DMS 273 (cell line): ENCODE results near the gene FLRT1.

ENCODE experiments used
- DNase-seq: peaks from one replicate; lab custom pipeline; 2025; ENCODE audit not compliant: unreplicated experiment; lab: John Stamatoyannopoulos, UW

The FLRT1 gene

DNA sequence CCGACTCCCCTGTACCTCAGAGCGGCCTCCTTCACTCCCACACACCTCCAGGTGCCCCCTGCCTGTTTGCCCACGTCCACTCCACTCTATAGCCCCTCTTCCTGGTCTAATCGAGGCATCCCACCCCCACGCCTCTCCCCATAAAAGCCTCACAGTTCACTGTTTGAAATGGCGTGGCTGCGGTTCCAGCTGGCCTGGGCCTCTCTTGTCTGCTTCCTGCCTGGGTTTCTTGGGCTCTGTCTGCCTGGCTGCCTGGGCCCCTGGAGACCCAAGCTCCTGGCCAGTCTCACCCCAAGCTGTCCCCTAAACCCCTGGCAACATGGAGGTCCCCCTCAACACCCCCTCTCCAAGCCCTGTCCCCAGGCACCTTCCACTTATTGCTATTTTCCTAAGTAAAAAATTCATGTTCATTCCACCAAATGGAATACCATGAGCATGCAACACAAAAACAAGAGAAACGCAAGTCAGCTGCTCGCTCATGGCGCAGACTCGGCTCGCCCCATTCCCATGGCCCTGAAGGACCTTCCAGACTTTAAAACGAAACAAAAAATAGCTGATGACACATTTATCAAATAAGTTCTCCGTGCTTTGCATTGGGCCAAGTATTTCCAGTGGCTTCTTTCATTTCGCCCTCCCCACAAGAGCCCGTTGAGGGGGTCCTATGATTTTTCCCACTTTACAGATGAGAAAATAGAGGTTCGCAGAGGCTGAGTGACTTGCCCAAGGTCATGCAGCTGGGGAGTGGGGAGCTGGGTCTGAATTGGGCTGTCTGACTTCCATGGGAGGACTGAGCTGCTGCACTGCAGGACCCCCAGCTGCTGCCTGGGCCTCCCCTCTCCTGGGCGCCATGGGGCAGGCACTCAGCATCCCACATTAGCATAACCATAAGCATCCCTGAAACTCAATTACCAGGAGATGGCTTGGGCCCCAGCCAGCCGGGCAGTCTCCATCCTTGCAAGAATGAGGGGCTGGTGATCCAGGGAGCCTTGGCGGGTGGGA lies 11.7 kb upstream of the FLRT1 start:
- DNase-seq, result no peak

GRCh38 chr11:64025205-64025604 lies 10.5 kb upstream of the FLRT1 start:
- peak; percentile 36 for DNase-seq

DNA sequence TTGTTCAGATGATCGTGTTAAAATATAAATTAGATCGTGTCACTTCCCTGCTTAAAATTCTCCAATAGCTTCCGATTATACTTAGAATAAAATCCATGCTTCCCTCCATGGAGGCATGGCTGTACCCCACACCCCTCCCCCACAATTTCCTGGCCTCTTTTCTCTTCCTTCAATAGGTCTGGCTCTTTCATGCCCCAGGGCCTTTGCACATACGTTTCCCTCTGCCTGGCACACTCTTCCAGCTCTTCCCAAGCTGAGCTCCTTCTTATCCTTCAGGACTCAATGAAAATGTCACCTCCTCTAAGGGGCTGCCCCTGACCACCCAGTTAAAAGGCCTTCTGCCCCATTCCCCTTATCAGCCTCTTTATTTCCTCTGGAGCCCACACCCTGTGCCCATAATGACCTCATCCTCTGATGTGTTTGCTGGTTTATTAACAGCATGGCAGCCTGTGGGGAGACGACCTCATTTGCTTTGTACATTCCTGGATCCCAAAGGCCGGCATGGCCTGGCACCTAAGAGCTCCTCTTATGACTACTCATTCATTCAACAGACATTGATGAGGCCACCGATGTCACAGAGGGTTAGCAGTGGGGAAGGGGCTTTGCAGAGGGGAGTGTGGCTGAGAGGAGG lies 9.0 kb upstream of the FLRT1 start:
- DNase-seq, result no peak

GRCh38 chr11:64027651-64028397 lies 7.9 kb upstream of the FLRT1 start:
- DNase-seq, result no peak

DNA sequence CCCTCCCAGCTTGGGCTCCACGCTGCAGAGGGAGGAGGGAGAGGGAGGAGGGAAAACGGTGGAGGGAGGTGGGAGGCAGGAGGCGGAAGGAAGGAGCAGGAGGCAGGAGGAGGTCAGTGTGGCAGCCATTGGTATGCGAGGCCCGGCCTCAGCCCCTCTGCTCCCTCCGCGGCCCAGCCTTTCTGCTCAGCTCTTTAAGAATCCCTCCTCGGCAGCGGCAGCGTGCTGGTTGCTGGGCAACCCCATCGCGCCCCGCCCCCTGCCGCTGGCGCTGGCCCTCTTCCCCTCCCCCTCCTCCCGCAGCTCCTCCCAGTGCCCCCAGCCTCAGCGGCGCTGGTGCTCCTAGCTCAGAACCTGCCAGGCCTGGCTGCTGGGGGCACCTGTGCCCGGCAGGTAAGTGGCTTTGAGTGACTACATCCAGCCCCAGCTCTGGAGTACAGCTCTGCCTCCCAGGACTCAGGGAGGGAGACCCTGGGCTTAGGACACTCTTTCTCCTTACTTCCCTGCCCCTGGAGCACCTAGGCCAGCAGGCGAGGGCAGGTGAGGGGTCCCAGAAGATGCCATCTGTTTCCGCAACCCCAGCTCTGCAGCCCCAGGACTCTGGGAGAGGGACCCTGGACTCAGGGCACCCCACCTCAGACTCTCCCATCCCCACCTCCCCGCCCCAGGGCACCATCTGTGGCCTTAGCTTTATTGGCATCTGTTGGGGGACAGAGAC lies 7.2 kb upstream of the FLRT1 start:
- peak; percentile 32 for DNase-seq

- no peak for DNase-seq
Observed at GRCh38 chr11:64029773-64030172, 6.0 kb upstream of the FLRT1 start.

DNA sequence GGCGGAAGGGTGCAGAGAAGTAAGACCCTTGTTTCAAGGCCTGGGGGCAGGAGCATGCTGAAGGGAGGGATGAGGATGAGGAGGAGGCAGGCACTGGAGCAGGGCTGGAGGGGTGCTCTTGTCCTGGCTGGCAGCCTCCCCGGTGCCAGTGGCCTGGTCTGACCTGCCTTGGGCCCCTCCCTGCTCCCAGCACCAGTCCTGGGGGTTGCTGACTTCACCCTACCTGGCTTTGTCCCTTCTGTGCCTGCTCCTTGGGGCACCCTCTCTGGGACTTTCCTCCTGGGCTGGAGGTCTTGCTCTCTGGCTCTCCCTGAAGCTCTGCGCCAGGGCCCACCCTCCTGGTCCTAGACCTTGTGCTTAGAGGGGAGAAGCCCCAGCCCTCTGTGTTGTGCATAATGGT lies 4.7 kb upstream of the FLRT1 start:
- no peak for DNase-seq

DNA sequence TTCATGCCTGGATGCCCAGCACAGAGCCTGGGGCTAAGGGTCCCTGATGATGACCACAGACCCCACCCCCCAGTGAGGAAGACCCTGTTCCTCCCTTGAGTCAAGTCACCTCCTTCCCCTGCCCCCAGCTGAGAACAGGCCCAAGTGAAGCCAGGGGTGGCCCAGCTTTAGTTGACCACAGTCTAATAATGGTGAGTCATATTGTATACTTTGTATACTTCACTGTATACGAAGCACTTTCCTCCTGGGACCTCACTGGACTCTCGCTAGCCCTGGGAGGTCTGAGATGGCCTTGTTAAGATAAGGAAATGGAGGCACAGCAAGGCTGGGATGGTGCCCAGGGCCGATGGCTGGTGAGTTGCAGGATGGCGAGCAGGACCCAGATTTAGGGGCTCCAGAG lies 3.7 kb upstream of the FLRT1 start:
- no peak for DNase-seq

DNA sequence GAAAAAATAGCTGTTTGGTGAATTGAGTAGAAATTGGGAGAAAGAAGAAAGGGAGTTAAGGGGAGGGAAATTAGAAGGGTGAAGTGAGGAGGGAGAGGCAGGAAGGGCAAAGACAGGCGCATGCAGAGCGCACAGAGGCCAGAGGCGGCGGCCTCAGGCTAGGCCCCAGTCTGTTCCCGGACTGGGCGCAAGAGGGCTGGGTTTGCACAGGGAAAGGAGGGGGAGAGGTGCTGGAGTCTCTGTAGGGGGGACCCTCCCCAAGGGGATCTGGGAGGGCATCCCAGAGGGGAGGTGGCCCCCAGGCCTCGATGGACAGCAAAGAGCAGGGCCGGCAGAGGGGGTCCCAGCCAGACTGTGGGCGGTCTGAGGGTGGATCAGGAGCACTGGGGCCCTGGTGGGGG lies 1.3 kb upstream of the FLRT1 start:
- DNase-seq, result no peak

DNA sequence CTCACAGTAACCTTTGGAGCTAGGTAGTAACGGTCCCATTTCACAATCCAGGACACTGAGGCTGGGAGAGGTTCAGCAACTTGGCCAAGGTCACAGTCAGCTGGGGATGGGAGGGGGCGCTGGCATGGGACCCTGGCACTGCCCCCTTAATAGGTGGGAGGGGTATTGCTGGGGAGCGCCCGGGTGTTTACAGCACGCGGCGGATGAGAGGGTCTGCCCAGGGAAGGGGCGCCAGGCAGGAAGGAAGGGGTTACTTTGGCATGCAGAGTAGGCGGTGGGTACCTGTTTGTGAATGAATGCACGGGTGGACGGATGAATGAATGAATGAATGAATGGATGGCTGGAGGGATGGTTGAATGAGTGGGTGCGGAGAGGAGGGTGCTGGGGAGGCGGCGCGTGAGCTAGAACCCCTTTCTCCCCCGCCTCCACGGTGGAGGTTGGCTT lies 628 bp upstream of the FLRT1 start:
- DNase-seq, result no peak

DNA sequence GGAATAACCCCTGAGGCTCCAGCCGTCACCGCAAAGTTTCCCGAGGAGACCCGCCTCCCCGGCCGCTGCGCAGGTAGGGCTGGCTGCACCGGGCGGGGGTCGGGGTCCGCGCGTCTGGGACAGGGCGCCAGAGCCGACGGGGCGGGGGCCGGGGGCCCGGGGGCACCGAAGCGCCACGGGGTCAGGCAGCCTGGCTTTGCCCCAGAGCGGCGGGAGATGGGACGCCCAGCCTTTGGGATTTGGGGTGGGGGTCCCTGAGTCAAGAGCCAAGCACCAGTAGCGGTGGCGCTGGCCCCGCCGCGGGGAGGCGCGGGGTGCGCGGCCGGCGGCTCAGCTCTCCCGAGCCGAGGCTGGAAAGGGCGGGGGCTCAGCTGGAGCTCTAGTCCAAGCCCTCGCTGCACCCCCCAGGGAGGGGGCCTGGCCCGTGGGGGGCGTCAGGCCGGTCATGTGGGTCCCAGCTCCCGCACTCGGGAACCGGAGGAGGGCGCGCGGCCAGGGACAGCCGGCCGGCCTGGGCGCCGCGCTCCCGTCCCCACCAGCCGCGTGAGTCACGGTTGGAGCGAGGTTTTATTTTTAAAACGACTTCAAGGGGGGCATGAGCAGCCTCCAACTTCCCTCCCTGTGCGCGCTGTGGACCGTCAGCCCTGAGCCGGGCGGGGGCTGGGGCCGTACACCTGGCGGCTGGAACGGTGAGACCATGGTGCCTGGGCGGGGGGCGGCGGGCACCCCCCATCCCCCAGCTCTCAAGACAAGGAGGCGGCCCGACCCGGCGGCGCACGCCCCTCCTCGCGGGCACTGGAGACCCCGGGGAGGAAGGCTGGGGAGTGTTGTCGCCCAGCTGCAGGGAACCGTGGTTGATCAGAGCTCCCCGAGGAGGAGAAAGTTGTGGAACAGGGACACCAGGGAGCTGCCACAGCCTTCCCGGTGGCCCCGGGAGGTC lies 626 bp downstream of the FLRT1 start:
- peak; percentile 65 for DNase-seq

DNA sequence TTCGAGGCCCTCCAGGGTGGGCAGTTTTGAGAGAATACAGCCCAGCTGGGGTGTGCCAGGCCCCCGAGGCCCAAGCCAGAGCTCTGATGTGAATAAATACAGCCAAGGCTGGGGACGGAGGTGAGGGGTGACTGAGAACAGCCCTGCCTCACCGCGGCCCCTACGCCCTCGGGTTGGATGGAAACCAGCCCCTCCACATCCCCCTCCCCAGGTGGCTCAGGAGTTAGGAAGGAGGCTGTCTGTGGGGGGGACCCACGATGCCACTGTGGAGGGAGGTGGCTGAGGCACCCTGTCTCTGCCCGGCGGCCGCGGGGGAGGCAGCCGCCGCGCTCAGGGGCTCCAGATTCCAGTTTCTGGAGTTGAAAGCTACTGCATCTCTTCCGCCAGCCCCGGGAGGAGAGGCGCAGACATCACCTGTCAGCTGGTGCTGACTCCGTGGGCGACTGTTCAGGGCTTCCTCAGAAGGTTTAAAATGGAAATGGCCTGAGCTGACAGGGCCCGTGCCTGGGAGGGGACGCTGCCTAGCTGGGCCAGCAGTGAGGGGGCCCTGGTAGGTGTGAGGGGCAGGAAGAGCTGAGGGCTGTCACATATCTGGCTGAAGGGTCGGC lies 1.4 kb downstream of the FLRT1 start:
- peak; percentile 44 for DNase-seq

DNA sequence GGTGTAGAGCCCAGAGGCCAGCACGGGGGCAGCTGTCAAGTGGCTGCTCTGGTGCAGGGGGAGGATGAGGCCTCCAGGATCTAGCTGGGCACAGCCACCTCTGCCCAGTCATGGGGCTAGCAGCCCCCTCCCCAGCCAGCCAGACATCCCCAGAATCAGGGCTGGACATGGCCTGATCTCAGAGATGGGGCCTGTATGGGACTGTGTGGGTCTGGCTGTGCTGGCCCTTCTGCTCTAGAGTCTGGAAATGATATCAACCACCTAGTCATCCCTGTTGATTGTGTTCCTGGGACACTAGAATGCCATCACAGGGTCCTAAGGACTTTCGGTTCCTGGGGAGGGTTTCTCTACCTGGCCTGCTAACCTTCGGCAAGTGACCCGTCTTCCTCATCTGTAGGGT lies 2.8 kb downstream of the FLRT1 start:
- no peak for DNase-seq

DNA sequence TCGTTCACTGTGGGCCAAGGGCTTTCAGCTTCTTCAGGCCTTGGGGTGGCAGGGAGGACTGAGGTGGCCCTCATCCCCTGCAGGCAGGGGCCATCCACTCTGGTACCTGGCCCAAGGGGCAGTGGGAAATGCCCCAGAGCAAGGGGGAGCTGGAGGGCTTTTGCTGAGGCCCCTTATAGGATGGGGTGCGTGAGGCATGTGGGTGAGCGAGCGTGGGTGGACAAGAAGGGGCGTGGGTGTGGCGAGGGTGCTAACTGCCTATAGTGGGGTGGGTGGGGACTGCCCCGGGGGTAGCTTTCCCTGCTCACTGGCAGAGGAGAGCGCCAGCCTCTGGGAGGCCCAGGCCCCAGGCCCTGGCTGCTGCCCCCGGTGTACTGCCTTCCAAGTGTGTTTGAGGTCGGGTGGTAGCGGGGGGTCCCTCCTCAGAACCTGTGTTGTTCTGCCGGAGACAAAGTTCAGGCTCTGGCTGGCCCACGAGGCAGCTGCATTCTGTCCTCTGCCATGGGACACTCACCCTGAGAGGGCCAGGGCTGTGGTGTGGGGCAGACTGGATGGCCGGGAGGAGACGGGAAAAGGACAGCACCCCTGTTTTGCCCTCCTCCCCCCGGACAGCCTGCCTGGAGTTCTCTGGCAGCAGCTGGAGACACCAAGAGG lies 3.4 kb downstream of the FLRT1 start:
- no peak for DNase-seq

DNA sequence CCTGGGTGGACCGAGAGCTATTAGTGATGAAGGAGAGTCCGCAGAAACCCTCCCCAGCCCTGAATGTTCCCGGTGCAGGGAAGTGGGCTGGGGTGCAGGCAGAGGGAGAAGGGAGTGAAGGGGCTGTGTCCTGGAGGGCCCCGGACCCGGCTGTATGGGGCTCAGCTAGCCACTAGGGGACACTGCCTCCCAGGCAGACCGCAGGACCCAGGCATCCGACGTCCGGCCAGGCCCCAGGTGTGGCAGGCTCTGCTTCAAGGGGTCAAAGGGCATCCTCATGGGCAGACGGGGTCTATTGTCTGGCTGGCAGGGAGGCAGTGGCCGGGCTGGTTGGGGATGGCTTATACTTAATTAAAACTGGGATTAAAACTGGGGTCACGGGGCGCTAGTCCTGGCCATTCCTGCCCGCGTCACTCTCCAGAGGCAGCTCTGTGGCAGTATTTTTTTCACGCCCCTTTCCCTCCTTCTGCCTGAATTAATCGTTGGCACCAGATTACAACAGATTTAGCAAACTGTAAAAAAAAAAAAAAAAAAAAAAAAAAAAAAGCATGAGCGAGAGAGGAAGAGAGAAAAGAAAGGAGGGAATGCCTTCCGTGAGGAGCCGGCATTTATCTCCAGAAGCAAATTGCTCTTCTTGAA lies 5.1 kb downstream of the FLRT1 start:
- DNase-seq, result no peak

- DNase-seq, result no peak
Observed at GRCh38 chr11:64041846-64042245, 6.1 kb downstream of the FLRT1 start.

GRCh38 chr11:64042301-64042700 lies 6.6 kb downstream of the FLRT1 start:
- no peak for DNase-seq

DNA sequence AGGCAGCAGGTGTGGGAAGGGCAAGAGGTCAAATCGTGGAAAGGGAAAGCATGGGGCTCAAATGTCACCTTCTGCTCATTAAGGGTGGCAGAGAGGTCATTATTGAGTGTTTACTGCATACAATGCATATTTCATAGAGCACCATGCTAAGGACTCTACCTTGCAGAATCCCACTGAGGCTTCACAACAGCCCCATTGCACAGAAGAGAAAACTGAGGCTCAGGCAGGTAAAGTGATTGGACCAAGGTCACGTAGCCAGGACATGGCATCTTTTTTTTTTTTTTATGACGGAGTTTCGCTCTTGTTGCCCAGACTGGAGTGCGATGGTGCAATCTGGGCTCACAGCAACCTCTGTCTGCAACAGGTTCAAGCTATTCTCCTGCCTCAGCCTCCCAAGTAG lies 7.8 kb downstream of the FLRT1 start:
- no peak for DNase-seq
